ENCODE results near the gene RAB5B.

The RAB5B gene

DNA sequence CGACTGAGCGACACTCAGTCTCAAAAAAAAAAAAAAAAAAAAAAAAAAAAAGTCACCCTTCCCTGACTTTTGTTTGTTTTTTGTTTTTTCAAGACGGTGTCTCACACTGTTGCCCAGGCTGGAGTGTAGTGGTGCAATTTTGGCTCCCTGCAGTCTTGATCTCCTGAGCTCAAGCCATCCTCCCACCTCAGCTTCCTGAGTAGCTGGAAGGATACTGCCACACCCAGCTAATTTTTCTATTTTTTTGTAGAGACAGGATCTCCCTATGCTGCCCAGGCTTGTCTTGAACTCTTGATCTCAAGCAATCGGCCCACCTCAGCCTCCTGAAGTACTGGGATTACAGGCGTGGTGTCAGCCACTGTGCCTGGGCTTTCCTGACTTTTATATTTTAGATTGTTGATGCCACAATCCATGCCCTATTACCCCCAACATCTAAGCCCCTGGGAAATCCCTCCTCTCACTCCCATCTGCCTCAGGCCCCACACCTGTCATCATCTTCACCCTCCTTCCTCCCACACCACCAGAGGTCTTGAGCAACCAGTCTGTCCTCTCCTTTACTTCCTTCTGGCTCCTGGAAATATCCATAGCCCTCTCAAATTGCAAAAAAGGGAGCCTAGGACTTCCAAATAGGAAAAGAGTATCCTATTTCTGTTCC is 54.8 kb downstream of the RAB5B start:
- Histone ChIP-seq H3K4me3 (ENCODE audit: low read depth, low read length, poor library complexity, severe bottlenecking) (no peak overlapping the region), H3K9me3 (ENCODE audit: low read length) (no peaks in the 10 kb centered on the region), H4K20me1 (ENCODE audit: insufficient read depth, low read length) (no peaks in the 10 kb centered on the region), H3K36me3 (ENCODE audit: insufficient read depth, low read length) (no peaks in the 10 kb centered on the region), H3F3A (ENCODE audit: insufficient read depth, low read length) (no peaks in the 10 kb centered on the region), H3K27ac (ENCODE audit: low read depth, low read length, poor library complexity, severe bottlenecking) (no peak overlapping the region), H3K9me2 (ENCODE audit: low read depth, low read length) (no peaks in the 10 kb centered on the region), H3K4me1 (ENCODE audit: insufficient read depth, low read length, severe bottlenecking) (no peaks in the 10 kb centered on the region), H3K4me2 (ENCODE audit: low read length) (no peak overlapping the region), H3K79me2 (ENCODE audit: insufficient read depth, low read length) (no peaks in the 10 kb centered on the region), H2AFZ (ENCODE audit: low read length) (no peak overlapping the region), H3K9ac (ENCODE audit: low read length) (no peak overlapping the region), H3K27me3 (ENCODE audit: insufficient read depth, low read length) (no peaks in the 10 kb centered on the region)
- TF ChIP-seq EZH2 (IDR thresholded peaks at IDR 0.05; ENCODE audit: borderline replicate concordance, low read length): no peak
- TF ChIP-seq, protein P1, sequence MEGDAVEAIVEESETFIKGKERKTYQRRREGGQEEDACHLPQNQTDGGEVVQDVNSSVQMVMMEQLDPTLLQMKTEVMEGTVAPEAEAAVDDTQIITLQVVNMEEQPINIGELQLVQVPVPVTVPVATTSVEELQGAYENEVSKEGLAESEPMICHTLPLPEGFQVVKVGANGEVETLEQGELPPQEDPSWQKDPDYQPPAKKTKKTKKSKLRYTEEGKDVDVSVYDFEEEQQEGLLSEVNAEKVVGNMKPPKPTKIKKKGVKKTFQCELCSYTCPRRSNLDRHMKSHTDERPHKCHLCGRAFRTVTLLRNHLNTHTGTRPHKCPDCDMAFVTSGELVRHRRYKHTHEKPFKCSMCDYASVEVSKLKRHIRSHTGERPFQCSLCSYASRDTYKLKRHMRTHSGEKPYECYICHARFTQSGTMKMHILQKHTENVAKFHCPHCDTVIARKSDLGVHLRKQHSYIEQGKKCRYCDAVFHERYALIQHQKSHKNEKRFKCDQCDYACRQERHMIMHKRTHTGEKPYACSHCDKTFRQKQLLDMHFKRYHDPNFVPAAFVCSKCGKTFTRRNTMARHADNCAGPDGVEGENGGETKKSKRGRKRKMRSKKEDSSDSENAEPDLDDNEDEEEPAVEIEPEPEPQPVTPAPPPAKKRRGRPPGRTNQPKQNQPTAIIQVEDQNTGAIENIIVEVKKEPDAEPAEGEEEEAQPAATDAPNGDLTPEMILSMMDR (IDR thresholded peaks at IDR 0.05; ENCODE audit: low read length): no peak

DNA sequence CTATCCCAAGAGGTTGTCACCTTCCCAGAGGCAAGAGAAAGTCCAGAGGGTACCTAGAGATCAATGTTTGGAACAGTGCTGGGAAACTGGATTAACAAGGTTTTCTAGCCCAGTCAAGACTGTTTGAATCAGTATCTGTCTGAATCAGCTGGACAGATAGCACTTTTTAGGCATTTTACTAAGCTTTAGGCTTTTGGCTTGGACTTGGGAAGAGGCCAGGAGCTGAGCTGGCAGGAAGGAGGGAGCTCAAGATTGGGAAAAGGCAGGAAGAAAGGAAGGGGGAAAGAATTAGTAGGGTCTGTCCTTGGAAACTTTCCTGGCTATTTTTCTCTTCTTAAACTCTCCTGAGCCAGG is 55.3 kb downstream of the RAB5B start:
- Histone ChIP-seq H3K4me2 (ENCODE audit: low read length) (no peak overlapping the region), H3K9me2 (ENCODE audit: low read depth, low read length) (no peaks in the 10 kb centered on the region), H3K79me2 (ENCODE audit: insufficient read depth, low read length) (no peaks in the 10 kb centered on the region), H3K9ac (ENCODE audit: low read length) (no peak overlapping the region), H3K36me3 (ENCODE audit: insufficient read depth, low read length) (no peaks in the 10 kb centered on the region), H3K27ac (ENCODE audit: low read depth, low read length, poor library complexity, severe bottlenecking) (no peak overlapping the region), H2AFZ (ENCODE audit: low read length) (no peak overlapping the region), H3K27me3 (ENCODE audit: insufficient read depth, low read length) (no peaks in the 10 kb centered on the region), H3K4me3 (ENCODE audit: low read depth, low read length, poor library complexity, severe bottlenecking) (no peak overlapping the region), H3K9me3 (ENCODE audit: low read length) (no peaks in the 10 kb centered on the region), H3K4me1 (ENCODE audit: insufficient read depth, low read length, severe bottlenecking) (no peaks in the 10 kb centered on the region), H3F3A (ENCODE audit: insufficient read depth, low read length) (no peaks in the 10 kb centered on the region), H4K20me1 (ENCODE audit: insufficient read depth, low read length) (no peaks in the 10 kb centered on the region)
- TF ChIP-seq, protein P1 (IDR thresholded peaks at IDR 0.05; ENCODE audit: low read length): no peak
- no peak for TF ChIP-seq EZH2 (IDR thresholded peaks at IDR 0.05; ENCODE audit: borderline replicate concordance, low read length)

DNA sequence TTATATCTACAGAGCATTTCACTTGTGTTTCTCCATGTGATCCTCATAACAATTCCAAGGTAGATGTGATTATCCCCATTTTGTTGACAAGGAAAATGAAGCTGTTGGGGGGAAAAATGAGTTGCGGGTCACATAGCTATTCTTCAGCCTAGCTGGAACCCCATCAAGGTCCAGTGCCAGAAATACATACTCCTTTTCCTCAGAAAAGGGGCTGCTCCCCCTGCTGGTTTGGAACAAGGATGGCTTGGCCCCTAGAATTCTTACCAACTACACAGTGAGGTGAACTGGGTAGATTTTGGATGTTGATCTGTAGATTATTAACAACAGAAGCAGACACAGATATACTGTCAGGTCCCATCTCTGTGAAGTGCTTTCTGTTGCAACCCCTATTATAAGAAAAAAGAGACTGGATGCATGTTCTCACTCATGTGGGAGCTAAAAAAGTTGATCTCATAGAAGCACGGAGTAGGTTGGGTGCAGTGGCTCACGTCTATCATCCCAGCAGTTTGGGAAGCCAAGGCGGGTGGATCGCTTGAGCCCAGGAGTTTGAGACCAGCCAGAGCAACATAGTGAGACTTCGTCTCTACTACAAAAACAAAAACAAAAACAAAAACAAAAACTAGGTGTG is 55.9 kb downstream of the RAB5B start:
- TF ChIP-seq EZH2 (IDR thresholded peaks at IDR 0.05; ENCODE audit: borderline replicate concordance, low read length): no peak
- TF ChIP-seq, protein P1 (IDR thresholded peaks at IDR 0.05; ENCODE audit: low read length): peak; percentile 69
- no peaks in the 10 kb centered on the region for H3K4me1 ChIP-seq (ENCODE audit: insufficient read depth, low read length, severe bottlenecking)
- H3K9me3 ChIP-seq (ENCODE audit: low read length): no peaks in the 10 kb centered on the region
- H3K4me3 ChIP-seq (ENCODE audit: low read depth, low read length, poor library complexity, severe bottlenecking): no peak overlapping the region
- no peak overlapping the region for H3K9ac ChIP-seq (ENCODE audit: low read length)
- no peak overlapping the region for H3K27ac ChIP-seq (ENCODE audit: low read depth, low read length, poor library complexity, severe bottlenecking)
- H3K9me2 ChIP-seq (ENCODE audit: low read depth, low read length): no peaks in the 10 kb centered on the region
- H2AFZ ChIP-seq (ENCODE audit: low read length): no peak overlapping the region
- H3K4me2 ChIP-seq (ENCODE audit: low read length): no peak overlapping the region
- no peaks in the 10 kb centered on the region for H3K27me3 ChIP-seq (ENCODE audit: insufficient read depth, low read length)
- no peaks in the 10 kb centered on the region for H3K79me2 ChIP-seq (ENCODE audit: insufficient read depth, low read length)
- H4K20me1 ChIP-seq (ENCODE audit: insufficient read depth, low read length): no peaks in the 10 kb centered on the region
- H3K36me3 ChIP-seq (ENCODE audit: insufficient read depth, low read length): no peaks in the 10 kb centered on the region
- H3F3A ChIP-seq (ENCODE audit: insufficient read depth, low read length): no peaks in the 10 kb centered on the region

Measured in OCI-LY1 (cell line).